Fibroblast of lung (primary cell): ENCODE data around the gene DAPK1.

Experiments used
- EZH2 ChIP-seq: IDR thresholded peaks from 2 replicates; pipeline ENCODE4 v1.5.1; 2012; ENCODE audit warnings: low read length, control low read depth, mild to moderate bottlenecking; ENCODE audit errors: missing control alignments
- TF ChIP-seq, protein P1 (sequence below), 2 donors: IDR thresholded peaks in 1 of 2; conservative IDR thresholded peaks in 1 of 2; 1 replicate in 1 of 2; 2 replicates in 1 of 2; pipeline ENCODE4 v1.5.1; 2011 to 2012; ENCODE audit warnings: low read length in 2 of 2, control low read depth in 1 of 2, inconsistent platforms in 1 of 2, low read depth in 1 of 2, mild to moderate bottlenecking in 1 of 2

- TF ChIP-seq, protein P1, sequence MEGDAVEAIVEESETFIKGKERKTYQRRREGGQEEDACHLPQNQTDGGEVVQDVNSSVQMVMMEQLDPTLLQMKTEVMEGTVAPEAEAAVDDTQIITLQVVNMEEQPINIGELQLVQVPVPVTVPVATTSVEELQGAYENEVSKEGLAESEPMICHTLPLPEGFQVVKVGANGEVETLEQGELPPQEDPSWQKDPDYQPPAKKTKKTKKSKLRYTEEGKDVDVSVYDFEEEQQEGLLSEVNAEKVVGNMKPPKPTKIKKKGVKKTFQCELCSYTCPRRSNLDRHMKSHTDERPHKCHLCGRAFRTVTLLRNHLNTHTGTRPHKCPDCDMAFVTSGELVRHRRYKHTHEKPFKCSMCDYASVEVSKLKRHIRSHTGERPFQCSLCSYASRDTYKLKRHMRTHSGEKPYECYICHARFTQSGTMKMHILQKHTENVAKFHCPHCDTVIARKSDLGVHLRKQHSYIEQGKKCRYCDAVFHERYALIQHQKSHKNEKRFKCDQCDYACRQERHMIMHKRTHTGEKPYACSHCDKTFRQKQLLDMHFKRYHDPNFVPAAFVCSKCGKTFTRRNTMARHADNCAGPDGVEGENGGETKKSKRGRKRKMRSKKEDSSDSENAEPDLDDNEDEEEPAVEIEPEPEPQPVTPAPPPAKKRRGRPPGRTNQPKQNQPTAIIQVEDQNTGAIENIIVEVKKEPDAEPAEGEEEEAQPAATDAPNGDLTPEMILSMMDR (conservative IDR thresholded peaks at IDR 0.05 in 1 of 2, IDR thresholded peaks at IDR 0.05 in 1 of 2; ENCODE audit: low read depth in 1 of 2, low read length in 2 of 2): no peak
- TF ChIP-seq EZH2: no peak
Observed at GRCh38 chr9:87746186-87746585, 248.5 kb downstream of the DAPK1 start.
